GM23338 (cell line): ENCODE data around the gene NUFIP2. TPM values are rescaled to one million over a fixed set of nuclear protein-coding genes. Genes with fewer than 3 reads are reported as not detected.

Experiments
- CREB1 ChIP-seq: fragments of 250-450 bp; sonication (Bioruptor Pico); IDR thresholded peaks from 2 replicates; pipeline ENCODE4 v1.5.0; 2020; ENCODE audit warnings: low read depth, mild to moderate bottlenecking, moderate library complexity
- ETS1 ChIP-seq: IDR thresholded peaks from 2 replicates; pipeline ENCODE4 v1.6.1; 2016; ENCODE audit warnings: antibody characterized with exemption
- EZH2 ChIP-seq: fragments of 200-600 bp; sonication (generic); IDR thresholded peaks from one replicate; pipeline ENCODE4 v1.8.0; 2017; ENCODE audit warnings: antibody characterized with exemption, mild to moderate bottlenecking, low read depth; ENCODE audit not compliant: unreplicated experiment
- EZH2phosphoT487 ChIP-seq: fragments of 200-600 bp; sonication (generic); IDR thresholded peaks from one replicate; pipeline ENCODE4 v1.8.1; 2018; ENCODE audit warnings: antibody characterized with exemption; ENCODE audit not compliant: unreplicated experiment
- JUNB ChIP-seq: IDR thresholded peaks from one replicate; pipeline ENCODE4 v1.6.1; 2016; ENCODE audit warnings: antibody characterized with exemption; ENCODE audit not compliant: unreplicated experiment
- NANOG ChIP-seq: IDR thresholded peaks from 2 replicates; pipeline ENCODE4 v1.6.1; 2016; ENCODE audit warnings: antibody characterized with exemption, borderline replicate concordance
- REST ChIP-seq: IDR thresholded peaks from one replicate; pipeline ENCODE4 v1.6.1; 2018; ENCODE audit warnings: antibody characterized with exemption; ENCODE audit not compliant: unreplicated experiment
- ZNF114 ChIP-seq: fragments of 250-450 bp; sonication (Bioruptor Pico); IDR thresholded peaks from 2 replicates; pipeline ENCODE4 v1.5.0; 2020; ENCODE audit warnings: mild to moderate bottlenecking, moderate library complexity
- ZNF462 ChIP-seq: fragments of 250-450 bp; sonication (Bioruptor Pico); IDR thresholded peaks from 2 replicates; pipeline ENCODE4 v1.5.0; 2020; ENCODE audit warnings: mild to moderate bottlenecking, moderate library complexity
- polyA plus RNA-seq: library from polyadenylated mRNA; unstranded; fragments of >200 nt; fragmentation: Nextera tagmentation; extraction: Ambion mirVana; gene quantifications from 2 replicates; pipeline ENCODE4 v1.2.1, GENCODE V29; 2016
- total RNA-seq: library from RNA; depleted of rRNA; stranded (reverse); fragments of >200 nt; shearing (Covaris generic); gene quantifications from 2 replicates; pipeline ENCODE4 v1.2.3, GENCODE V29; 2014

The NUFIP2 gene
- total and polyA plus RNA-seq, 2 experiments from 2014 or later: 22.2 to 88.5 TPM

GRCh38 chr17:29233301-29233700 lies 60.6 kb downstream of the NUFIP2 start (continued):
- TF ChIP-seq ZNF462 (CRISPR knock-in tag): no peak
- TF ChIP-seq JUNB: no peak
- TF ChIP-seq ZNF114: no peak
- no peak for TF ChIP-seq EZH2
- no peak for TF ChIP-seq REST
- no peak for TF ChIP-seq CREB1 (CRISPR knock-in tag)
- no peak for TF ChIP-seq ETS1
- no peak for TF ChIP-seq EZH2phosphoT487
- TF ChIP-seq NANOG: no peak
